Suppressor macrophage (primary cell): Measurements from ENCODE around the gene ADCY2.

Source experiments
- DNase-seq, 4 experiments: peaks; one replicate each; pipeline ENCODE4 v3.0.0-alpha.2; 2020 to 2022

ADCY2 gene

DNA sequence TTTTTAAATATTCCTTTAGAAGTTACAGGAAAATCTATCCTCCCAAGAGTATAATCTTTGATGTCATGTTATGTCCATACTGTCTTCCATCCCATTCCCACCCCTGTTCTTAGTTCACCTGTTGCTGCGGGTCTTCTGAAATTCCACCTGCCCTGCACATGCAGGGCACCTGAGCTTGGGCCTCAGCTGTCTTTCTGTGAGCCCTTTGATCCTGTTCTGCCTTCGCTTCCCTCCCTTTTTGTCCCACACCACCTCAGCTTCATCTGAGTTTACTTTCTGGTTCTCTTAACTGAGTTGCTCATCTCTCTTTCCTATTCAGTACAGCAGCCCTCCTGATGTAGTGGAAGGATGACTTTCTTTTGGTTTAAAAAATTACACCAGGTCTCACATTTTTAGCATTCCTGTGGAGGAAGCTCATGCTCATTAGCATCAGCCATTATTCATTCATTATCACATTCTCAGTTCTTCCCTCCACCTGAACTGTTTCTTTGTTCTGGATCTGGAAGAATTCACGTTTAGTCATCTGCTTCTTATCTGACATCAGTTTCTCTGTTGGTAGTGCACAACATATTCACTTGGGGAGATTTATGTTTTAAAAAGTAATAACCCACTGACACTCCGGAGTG is 211.0 kb downstream of the ADCY2 start:
- DNase-seq, result no peak

DNA sequence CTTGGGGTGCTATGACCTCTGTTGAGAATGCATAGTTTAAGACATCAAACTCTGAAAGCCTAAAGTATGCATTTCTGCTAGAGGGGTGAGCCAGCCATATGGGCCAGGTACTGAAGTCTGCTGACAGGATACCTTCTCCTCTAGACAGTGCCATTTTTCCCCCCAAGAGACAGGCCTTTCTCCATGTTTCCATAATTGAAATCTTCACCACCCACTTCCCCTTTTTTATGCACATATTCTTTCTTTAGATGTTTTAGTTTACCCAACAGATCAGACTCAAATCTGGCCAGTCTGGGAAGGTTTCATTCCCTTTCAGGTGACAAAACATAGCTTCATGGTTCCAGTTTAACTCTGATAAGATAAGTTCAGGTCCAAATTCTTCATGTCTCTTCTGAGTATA is 212.8 kb downstream of the ADCY2 start:
- no peak for DNase-seq

DNA sequence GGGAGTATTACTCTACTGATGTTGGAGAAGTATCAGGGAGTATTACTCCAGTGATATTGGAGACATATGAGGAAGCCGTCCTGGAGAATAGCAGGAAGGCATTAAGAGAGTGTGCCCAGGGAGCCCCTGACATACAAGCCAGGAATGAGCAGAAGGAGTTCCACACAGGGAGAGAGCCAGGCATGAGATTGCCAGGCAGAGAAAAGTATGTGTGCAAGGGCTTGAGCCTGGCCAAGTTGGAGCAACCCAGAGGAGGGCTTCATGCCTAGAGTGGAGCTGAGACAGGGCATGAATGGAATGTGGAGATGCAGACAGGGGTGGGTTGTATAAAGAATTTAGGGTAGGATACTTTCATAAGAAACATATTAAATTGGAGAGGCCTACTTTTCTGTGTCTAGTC is 213.8 kb downstream of the ADCY2 start:
- DNase-seq, result no peak

DNA sequence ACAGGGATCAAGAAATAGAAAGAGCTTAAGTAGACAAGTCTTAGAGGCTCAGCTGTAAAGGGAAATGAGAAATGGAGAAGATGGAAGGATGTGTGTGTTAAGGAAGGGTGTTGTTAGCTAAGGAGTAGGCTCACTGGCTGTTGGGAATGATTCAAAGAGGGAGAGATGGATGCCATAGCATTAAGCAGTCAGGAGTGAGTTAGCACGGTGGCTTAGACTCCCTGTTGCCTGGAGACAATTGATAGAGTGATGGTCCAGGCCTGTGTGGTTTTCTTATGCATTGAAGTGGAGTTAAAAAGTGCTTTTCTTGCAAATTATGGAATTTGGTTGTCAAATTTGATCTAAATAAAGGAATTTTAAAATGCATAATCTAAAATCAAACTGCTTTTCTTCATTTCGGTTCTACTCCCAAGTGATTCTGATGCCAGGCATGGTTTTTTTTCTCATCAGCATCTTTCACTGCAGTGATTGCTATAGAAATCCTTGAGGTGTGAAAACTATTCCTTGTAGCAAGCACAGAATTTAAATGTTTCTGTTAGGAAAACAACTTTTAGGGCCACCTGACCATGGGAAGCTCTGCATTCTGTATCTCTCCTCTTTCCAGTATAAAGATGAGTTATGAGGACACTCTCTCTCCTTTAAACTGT is 214.7 kb downstream of the ADCY2 start:
- DNase-seq, result no peak

DNA sequence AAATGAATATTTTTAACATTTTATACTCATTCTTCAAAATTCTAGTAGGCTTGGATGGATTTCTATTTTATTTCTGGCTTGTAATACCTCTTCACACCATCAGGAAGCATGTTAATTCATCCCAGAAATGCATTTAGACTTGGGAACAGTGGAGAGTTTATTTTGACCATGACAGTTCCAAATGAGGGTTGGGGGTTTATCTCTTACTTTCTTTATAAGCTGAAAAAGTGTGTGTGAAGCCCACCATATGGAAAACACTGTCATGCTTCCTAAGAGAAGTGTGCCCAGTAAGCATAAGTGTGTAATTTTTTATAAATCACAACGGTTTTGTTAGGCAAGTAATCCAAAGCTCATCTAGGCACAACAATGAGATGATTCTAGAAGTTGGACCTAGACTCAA is 215.6 kb downstream of the ADCY2 start:
- no peak for DNase-seq

DNA sequence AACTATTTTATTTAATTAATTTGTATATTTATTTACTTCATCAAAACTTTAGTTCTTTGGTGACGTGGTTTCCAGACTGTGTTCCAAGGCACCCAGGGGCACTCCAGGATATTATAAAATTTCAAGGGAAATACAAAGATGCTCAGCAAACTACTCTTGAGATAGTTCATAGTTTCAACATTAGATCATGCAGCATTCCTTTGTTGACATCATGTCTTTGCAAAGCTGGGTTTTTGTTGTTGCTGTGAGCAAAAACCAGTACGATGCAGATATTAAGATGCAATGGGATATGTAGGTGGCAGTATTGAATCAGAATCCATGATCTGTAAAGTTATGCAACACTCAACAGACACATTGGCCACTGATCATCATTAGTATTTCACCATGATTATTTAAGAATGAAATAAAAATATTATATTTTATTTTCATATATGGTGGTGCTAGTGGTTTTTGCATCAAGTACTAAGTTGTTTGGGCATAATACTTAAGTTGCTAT is 219.7 kb downstream of the ADCY2 start:
- no peak for DNase-seq

DNA sequence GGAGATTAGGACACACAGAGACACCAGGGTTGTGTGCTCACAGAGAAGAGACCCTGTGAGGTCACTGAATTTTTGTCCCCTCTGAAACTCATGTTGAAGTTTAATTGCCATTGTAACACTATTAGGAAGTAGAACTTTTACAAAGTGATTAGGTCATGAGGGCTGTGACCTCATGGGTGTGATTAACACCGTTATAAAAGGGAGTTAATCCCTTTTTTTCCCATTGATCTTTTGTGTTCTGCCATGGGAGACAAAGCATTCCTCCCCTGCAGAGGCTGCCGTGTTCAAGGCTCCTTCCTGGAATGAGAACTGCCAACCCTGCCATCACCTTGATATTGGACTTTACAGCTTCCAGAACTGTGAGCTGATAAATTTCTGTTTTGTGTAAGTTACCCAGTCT is 221.0 kb downstream of the ADCY2 start:
- no peak for DNase-seq

DNA sequence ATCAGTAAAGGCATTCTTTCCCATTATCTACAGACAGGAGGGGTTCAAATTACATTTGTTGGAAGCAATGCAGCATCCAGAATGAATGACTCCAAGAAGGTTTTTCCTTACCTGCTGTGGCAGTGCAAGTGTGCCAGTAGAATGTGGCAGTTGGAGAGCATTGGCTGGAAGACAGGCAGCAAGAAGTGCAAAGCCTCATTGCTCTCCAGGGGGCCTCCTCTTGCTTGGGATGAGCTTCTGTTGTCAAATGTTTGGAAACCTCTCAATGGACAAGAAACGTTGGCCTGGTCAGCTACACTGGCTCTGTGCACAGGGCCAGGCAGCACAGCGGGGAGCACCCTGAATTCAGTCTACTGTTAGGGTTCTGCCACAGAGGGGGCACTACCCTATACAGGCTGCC is 226.6 kb downstream of the ADCY2 start:
- DNase-seq, result no peak

DNA sequence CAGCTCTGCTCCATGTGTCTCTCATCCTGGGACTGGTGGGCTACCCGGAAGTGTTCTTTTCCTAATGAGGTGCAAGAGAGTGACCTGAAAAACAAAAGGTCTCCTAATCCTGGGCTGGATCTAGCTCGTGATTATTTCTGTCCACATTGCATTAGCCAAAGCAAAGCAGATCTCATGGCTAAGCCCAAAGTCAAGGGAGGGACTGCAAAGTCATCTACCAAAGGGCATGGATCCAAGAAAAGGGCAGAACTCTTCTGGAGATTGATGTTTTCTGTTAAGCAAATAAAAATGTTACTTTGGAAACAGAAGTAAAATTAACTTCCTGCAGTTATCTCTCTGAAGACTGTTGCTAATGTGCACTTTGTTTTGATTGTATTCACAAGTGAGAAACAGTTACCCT is 229.8 kb downstream of the ADCY2 start:
- DNase-seq, result no peak

DNA sequence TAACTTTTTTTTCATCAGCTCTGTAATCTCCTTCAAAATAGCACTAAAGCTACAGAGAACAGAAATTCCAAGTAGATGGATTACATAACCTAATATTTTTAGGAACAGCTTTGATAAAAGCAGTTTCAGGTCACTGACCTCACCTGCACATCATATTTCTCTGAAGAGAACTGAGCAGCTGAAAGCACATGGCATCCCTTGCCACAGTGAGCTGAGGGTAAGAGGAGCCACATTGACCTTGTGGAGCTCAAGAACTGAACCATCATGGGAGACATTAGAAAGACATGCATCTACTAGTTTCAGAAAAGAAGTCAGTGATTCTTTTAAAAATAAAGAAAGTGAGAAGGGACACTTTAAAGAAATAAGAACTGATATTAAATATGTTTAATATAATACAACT is 232.3 kb downstream of the ADCY2 start:
- DNase-seq, result no peak

DNA sequence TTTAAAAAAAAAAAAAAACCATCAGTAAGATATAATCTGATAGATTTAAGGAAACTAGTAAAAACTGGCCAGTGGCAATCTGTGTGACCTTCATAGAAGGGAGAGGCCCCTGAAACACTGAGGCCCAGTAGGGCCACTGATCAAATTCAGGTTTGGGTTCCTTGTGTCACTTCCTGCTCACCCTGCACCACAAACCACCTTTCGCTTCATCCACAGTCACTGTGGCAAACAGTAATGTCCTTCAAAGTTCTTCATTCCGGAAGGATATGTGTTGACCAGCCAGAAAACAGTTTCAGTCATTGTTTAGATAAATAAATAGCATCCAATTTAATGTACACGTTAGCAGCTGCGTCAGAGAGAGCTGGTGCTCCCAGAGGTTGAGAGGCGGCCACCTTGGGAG is 232.9 kb downstream of the ADCY2 start:
- no peak for DNase-seq

DNA sequence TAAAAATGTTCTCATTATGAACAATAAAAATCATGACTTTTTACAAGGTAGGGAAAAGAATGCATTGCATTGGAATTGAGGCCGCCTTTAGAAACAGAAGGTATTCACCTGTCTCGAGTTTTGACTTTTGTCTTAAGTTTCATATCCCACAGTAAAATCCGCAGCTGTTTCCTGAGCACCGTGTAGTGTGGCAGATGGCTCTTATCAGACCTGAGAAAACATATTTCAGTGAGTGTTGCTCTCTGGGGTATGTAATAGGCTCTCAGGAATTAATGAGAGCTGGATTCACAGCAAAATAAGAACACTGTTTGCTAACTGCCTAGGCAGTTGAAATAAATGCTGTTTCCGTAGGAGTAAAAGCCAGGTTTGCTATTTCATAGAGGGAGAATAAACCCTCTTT is 233.6 kb downstream of the ADCY2 start:
- no peak for DNase-seq

DNA sequence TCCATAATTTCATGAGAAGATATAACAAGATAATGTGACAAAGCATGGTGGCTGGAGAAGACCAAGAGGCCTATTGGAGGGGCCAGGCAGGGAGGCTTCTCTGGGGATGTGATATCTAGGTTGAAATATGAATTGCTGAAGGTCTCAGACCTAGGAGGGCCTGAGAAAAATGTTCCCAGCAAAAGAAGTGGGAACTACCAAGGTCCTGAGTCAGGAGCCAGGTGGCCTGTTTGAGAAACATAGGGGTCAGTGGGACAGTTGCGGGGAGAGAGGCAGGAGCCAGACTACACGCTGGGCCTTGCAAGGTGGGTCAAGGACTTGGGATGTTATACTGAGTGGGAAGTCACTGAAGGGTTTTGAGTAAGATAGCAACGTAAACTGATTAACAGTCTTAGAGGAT is 238.9 kb downstream of the ADCY2 start:
- DNase-seq, result no peak

DNA sequence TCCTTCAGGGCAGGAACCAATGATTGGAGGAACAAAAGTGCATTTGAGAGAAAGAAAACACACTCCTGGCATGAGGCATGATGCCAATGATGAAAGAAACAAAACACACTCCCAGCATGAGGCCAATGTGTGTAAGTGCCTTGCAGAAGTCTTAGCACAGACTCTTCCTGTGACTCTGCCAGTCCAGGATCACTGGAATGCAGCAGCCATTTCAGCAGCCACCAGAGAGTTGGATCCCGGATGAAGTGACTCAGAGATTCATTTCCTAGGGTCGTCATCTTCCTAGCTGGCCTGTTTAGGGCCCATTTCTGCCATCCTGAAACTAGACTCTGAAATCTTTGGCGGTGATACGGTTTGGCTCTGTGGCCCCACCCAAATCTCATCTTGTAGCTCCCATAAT is 242.5 kb downstream of the ADCY2 start:
- no peak for DNase-seq

DNA sequence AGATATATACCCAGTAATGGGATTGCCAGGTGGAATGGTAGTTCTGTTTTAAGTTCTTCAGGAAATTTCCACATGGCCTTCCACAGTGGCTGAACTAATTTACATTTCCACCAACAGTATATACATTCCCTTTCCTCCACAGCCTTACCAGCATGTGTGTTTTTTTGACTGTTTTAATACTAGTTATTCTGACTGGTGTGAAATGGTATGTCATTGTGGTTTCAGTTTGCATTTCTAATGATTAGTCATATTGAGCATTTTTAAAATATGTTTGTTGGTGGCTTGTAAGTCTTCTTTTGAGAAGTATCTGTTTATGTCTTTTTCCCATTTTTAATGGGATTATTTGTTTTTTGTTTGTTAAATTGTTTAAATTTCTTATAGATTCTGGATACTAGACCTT is 246.1 kb downstream of the ADCY2 start:
- no peak for DNase-seq

DNA sequence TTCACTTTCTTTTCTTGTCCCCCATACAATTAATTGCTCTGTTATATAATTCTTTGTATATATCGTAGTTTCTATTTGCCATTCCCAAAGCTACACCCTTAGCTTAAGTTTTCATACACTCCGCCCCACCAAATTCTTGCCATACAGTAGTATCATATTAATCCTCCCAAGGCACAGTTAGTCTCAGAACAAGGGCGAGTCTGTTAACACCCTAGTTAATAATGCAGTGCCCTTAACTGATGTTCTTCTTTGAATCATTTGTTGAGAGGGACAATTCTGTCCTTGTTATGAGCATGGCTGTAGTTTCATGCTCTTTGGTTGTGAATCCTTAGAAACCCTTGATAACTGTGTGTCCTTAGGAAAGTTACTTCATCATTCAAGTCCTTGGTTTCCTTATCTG is 248.8 kb downstream of the ADCY2 start:
- DNase-seq, result no peak

DNA sequence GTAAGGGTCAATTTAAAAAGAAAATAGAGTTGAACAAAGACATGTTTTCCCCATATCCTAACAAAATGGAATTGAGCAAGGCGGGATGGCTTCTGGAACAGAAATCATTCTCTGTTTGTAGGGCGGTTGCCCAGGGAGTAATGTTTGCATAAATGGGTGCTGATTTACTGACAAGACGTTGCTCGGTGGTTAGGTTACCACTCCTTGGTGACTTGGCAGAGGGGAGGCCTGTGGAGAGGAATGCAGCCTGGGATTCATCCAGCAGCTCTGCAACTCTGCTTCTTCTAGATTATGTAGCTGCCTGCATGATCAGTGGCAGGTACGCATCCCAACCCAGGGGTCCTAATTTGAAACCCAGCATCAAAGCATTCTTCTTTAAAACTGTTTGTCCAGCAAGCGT is 254.8 kb downstream of the ADCY2 start:
- no peak for DNase-seq

DNA sequence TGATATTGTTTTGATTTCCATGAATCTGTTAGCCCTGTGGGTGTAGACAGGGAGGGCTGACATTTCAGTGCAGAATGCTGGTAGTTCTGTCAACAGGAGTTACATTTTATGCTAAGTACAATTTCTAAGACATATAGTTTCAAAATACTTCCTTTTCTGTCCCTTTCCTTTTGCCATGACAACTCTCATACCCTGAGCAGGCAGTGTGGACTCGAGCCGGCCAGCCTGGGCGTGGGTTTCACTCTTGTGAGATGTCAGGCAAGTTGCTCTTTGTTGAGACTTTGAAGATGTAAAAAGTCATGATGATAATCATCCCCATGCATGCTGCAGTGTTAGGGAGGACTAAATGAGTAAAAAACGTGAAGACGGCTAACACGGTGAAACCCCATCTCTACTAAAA is 257.1 kb downstream of the ADCY2 start:
- no peak for DNase-seq

DNA sequence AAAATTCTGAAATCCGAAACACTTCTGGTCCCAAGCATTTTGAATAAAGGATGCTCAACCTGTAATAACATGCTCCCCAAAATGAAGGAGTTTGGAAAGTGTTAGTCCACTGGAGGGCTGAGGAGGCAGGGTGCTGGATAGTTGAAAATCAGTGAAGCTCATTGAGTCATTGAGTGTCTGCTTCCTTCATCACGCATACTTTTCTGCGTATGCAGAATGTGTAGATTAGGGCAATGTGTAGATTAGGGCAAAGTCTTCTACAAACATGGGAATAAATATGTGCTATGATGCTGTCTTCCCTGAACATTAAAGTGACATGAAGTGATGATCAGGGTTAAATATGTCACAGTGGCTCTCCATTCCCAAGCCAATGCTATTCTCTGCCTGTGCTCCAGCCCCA is 261.2 kb downstream of the ADCY2 start:
- no peak for DNase-seq

DNA sequence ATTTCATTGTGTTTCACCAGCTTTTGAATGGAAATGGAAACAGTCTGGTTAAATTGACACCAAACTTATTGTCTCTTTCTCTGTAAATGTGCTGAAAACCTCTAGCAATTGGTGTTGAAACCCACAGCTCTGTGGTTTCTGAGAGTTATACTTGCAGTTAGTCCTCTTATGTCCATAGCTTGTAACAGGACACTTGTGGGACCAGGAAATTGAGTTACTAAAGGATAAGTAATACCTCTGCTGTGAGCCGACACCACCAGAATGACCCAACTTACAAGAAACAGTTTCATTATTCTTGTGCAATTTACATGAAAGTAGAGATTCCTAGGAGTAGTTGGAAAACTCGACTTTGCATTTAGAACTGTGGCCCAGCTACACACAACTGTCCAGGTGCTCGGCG is 263.5 kb downstream of the ADCY2 start:
- no peak for DNase-seq

DNA sequence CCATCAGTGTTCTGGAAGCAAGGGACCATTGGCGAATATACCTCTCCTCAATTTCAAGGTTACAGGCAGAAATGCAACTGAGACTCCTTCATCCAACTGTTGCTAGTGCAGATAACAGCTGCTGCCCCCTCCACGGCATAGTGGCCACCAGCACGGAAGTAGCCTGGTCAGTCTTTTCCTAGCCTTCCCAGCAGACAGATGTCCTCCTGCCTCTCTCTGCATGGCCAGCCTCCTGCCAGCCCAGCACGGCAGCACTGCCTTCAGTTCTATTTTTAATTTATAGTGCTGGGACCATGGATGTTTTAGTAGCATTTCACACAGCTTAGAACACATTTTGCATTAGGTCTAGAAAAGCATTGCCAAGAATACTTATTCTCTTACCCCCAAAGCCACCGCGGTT is 266.4 kb downstream of the ADCY2 start:
- DNase-seq, result no peak

DNA sequence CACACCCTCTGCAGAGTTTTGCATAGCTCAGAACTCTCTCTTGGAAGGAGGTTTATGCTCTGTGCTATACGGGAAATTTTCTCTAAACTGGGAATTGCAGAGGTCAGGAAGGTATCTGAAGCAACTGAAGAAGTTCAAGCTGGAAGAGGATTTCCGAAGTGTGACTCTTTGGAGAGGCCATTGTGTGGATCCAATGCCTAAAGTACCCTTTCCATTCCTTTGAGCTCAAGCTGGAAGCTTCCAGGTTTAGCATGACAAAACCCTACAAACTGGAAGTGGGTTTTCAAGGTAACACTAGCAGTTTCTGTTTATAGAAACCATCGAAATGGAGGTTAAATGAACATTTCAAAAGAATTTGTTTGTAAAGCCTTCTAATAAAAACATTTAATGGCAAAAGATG is 267.9 kb downstream of the ADCY2 start:
- no peak for DNase-seq

DNA sequence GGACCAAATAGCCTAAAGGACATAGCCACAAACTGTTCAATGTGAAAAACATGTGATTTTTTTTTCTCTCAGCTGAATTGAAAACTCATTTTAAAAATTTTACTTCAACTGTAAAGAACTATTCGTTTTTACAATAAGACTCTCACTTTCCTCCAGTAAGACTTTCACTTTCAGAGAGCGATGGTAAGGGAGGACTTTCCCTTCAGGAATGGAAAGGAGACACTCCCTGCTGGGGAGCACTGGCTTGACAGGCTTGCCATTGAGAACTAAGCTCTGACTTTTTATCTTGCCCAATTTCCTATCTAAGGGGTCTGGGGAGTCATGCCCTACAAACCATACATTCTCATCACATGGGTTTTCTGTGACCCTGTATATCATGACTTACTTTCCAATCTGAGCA is 268.3 kb downstream of the ADCY2 start:
- DNase-seq, result no peak

DNA sequence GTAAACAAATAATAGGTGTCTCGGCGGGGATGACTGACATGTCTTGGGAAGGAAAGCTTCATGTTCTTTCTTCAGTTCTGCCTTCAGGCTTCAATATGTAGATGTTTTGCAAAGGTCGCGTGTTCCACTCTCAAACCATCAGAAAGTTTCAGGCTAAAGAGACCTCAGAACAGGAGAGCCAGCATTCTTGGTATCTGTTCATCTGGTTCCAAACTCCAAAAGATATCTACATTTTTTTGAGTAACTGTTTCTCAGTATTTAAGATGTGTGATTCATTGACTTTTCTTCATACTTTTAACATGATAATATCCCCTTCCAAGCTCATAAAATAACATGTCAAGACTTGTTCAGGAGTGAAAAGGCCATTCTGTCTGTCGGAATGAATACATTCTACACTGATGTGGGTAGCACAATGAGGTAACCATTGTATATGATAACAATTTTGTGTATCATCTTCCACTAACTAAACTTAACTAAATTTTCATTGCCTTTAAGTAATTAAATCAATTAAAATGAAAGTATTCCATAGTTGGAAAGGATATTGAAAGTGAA is 271.4 kb downstream of the ADCY2 start:
- DNase-seq, result no peak

DNA sequence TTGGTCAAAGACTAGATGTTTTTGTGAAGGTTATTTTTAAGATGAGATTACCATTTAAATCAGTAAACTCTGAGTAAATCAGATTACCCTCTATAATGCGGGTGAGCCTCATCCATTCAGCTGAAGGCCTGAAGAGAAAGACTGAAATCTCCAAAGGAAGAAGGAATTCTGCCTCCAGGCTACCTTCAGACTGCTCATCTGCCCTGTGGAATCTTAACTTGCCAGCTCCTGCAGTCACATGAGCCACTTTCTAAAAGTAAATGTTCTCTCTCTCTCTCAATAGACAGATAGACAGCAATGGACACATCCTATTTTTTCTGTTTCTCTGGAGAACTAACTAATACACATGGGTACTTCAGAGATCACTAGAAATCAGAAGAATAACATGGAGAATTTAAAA is 272.2 kb downstream of the ADCY2 start:
- no peak for DNase-seq
